CD14-positive monocyte (primary cell): ENCODE data around the gene TEX36. TPM values are rescaled to one million over a fixed set of nuclear protein-coding genes. Genes with fewer than 3 reads are reported as not detected.
"Not testable (repeated sequence)": the region's sequence is repeated elsewhere in the genome, so short reads cannot be mapped to it uniquely, and the experiment has no call there.

Source experiments
- DNase-seq, 3 donors: peaks; one replicate each; pipeline ENCODE4 v3.0.0-alpha.2; 2011 to 2022
- H2AFZ ChIP-seq: 2 replicates; pipeline ENCODE4 v1.6.0; 2012; ENCODE audit warnings: mild to moderate bottlenecking, low read depth, low read length, inconsistent platforms; ENCODE audit not compliant: insufficient read depth, poor library complexity, severe bottlenecking
- H3K27ac ChIP-seq, 2 donors: 1 replicate in 1 of 2; 2 replicates in 1 of 2; pipeline ENCODE4 v1.5.1; 2012 to 2013; ENCODE audit warnings: low read length in 2 of 2, control low read depth in 1 of 2, inconsistent platforms in 1 of 2, low read depth in 1 of 2, mild to moderate bottlenecking in 1 of 2
- H3K27me3 ChIP-seq, 2 donors: one replicate each; pipeline versions ENCODE4 v1.6.0 to v1.6.1; 2011 to 2013; ENCODE audit warnings: low read length in 2 of 2; ENCODE audit not compliant: control insufficient read depth in 2 of 2, insufficient read depth in 2 of 2
- H3K36me3 ChIP-seq, 2 donors: replicated peaks in 1 of 2; 1 replicate in 1 of 2; 2 replicates in 1 of 2; pipeline versions ENCODE4 v1.5.1 to v1.6.1; 2012 to 2013; ENCODE audit warnings: low read length in 2 of 2, control low read depth in 1 of 2, inconsistent platforms in 1 of 2, mild to moderate bottlenecking in 1 of 2; ENCODE audit not compliant: insufficient read depth in 2 of 2, control insufficient read depth in 1 of 2
- H3K4me1 ChIP-seq, 2 donors: 1 replicate in 1 of 2; 2 replicates in 1 of 2; pipeline versions ENCODE4 v1.5.1 to v1.6.1; 2012 to 2013; ENCODE audit warnings: low read length in 2 of 2, control low read depth in 1 of 2, inconsistent platforms in 1 of 2, mild to moderate bottlenecking in 1 of 2, moderate library complexity in 1 of 2; ENCODE audit not compliant: insufficient read depth in 2 of 2, control insufficient read depth in 1 of 2
- H3K4me2 ChIP-seq: replicated peaks from 2 replicates; pipeline ENCODE3; 2012; ENCODE audit warnings: low read length, moderate library complexity, mild to moderate bottlenecking; ENCODE audit not compliant: poor library complexity, severe bottlenecking; ENCODE audit errors: extremely low read depth
- H3K4me3 ChIP-seq, 3 experiments: fragments of 200-600 bp in 1 of 3; sonication (generic) in 1 of 3; replicated peaks in 1 of 3; 1 replicate in 2 of 3; 2 replicates in 1 of 3; pipeline ENCODE4 v1.5.1; 2011 to 2013; ENCODE audit warnings: low read length in 3 of 3, mild to moderate bottlenecking in 3 of 3, control low read depth in 2 of 3, low read depth in 2 of 3, inconsistent platforms in 1 of 3, moderate library complexity in 1 of 3
- H3K79me2 ChIP-seq: 2 replicates; pipeline ENCODE4 v1.6.0; 2012; ENCODE audit warnings: mild to moderate bottlenecking, control low read depth, inconsistent platforms, low read length, moderate library complexity; ENCODE audit not compliant: insufficient read depth
- H3K9ac ChIP-seq: 2 replicates; pipeline ENCODE4 v1.6.0; 2017; ENCODE audit warnings: low read length, mild to moderate bottlenecking; ENCODE audit not compliant: insufficient read depth, poor library complexity, severe bottlenecking
- H3K9me3 ChIP-seq, 2 donors: replicated peaks in 1 of 2; 1 replicate in 1 of 2; 2 replicates in 1 of 2; pipeline versions ENCODE4 v1.5.1 to v1.6.1; 2012 to 2013; ENCODE audit warnings: low read length in 2 of 2, control low read depth in 1 of 2; ENCODE audit not compliant: control insufficient read depth in 1 of 2, insufficient read depth in 1 of 2
- H4K20me1 ChIP-seq: 2 replicates; pipeline ENCODE4 v1.6.0; 2012; ENCODE audit warnings: mild to moderate bottlenecking, low read length, control low read depth, moderate library complexity; ENCODE audit not compliant: insufficient read depth
- H3K27ac Mint-ChIP-seq, 7 donors: one replicate each; pipeline ENCODE4 v1.8.0; 2020; ENCODE audit warnings: mild to moderate bottlenecking in 7 of 7, mixed read lengths in 7 of 7, moderate library complexity in 6 of 7, inconsistent platforms in 2 of 7
- H3K27me3 Mint-ChIP-seq, 3 donors: one replicate each; pipeline ENCODE4 v1.8.0; 2021 to 2022; ENCODE audit warnings: low read depth in 3 of 3, mild to moderate bottlenecking in 3 of 3, mixed read lengths in 3 of 3, moderate library complexity in 3 of 3, inconsistent platforms in 1 of 3
- H3K36me3 Mint-ChIP-seq, 2 donors: one replicate each; pipeline ENCODE4 v1.8.0; 2020; ENCODE audit warnings: mixed read lengths in 2 of 2, inconsistent platforms in 1 of 2, mild to moderate bottlenecking in 1 of 2
- H3K4me1 Mint-ChIP-seq: one replicate; pipeline ENCODE4 v1.8.0; 2020; ENCODE audit warnings: mild to moderate bottlenecking, mixed read lengths
- H3K4me3 Mint-ChIP-seq, 2 donors: one replicate each; pipeline ENCODE4 v1.8.0; 2020; ENCODE audit warnings: mild to moderate bottlenecking in 2 of 2, mixed read lengths in 2 of 2, moderate library complexity in 1 of 2
- H3K9me3 Mint-ChIP-seq, 7 donors: one replicate each; pipeline ENCODE4 v1.8.0; 2020 to 2022; ENCODE audit warnings: mixed read lengths in 7 of 7, mild to moderate bottlenecking in 6 of 7, moderate library complexity in 6 of 7, inconsistent platforms in 2 of 7
- WGBS: methylation state at CpG from one replicate; pipeline ENCODE4 v1.1.5; 2013; ENCODE audit warnings: missing lambda C conversion rate; ENCODE audit not compliant: insufficient coverage; 5-methylcytosine and 5-hydroxymethylcytosine counted together
- intact Hi-C, 2 donors: fragments of 100-400 bp; cut with micrococcal nuclease; formaldehyde crosslinking; loops; one replicate each; pipeline versions ENCODE4 v1.15.0 to v1.15.1; 2023
- polyA plus RNA-seq, 3 donors: library from polyadenylated mRNA; depleted of rRNA in 1 of 3; unstranded in 2 of 3; stranded (reverse) in 1 of 3; fragments of 300-500 nt in 2 of 3; fragments of >200 nt in 1 of 3; fragmentation: Illumina TruSeq in 2 of 3; gene quantifications; 1 replicate in 2 of 3; 2 replicates in 1 of 3; pipeline ENCODE4 v1.2.3, GENCODE V29; 2012 to 2021
- TF ChIP-seq, protein P1 (sequence below): fragments of 200-600 bp; IDR thresholded peaks from one replicate; pipeline ENCODE4 v1.8.0; 2022; ENCODE audit warnings: antibody characterized with exemption, mild to moderate bottlenecking

TEX36 gene
- polyA plus RNA-seq, 3 donors, result not detected

DNA sequence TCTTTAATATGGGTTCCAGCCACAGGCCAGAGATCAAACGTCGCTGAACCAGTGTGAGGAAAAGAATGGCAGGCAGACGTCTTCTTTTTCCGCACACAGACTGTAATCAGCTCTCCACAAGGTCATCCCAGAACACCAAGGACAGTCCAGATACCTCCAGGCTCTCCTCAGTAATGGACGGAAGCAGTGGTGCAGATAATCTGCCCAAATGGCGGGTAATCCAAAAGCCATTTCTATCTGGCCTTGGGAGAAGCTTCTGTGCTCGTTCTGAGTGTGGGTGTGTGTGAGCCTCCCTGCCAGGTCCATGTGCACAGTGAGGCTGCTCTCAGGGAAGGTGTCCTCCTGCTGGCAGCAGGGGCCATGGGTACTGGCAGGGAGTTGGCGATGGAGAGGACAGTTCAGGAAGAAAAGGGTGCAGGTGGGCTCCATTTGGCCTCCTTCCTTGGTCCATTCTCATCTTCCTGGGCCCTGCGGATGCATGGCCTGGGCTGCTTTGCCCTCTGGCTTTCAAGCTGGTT, 15.6 kb upstream of the TEX36 start:
- Mint-ChIP-seq H3K27me3 (peaks cover 0 to 9% (median 1%) of the 10 kb centered on the region in 3 donors), H3K4me3 (no peak overlapping the region), H3K9me3 (peaks cover 0 to 10% (median 5%) of the 10 kb centered on the region in 7 donors), H3K4me1 (peaks cover 9% of the 10 kb centered on the region), H3K36me3 (no peaks in the 10 kb centered on the region), H3K27ac (peak overlapping the region in 1 of 7 donors; percentile 34)
- Histone ChIP-seq H3K4me1 (no peaks in the 10 kb centered on the region), H3K9me3 (no peaks in the 10 kb centered on the region), H3K27me3 (no peaks in the 10 kb centered on the region), H4K20me1 (no peaks in the 10 kb centered on the region), H3K9ac (no peak overlapping the region), H3K4me3 (no peak overlapping the region), H3K27ac (no peak overlapping the region), H3K36me3 (no peaks in the 10 kb centered on the region), H3K4me2 (no peak overlapping the region), H2AFZ (no peak overlapping the region), H3K79me2 (no peaks in the 10 kb centered on the region)
- DNase-seq, result no peak
- 96% methylated on average over 5 of the region's 9 CpGs for WGBS
- TF ChIP-seq, protein P1, sequence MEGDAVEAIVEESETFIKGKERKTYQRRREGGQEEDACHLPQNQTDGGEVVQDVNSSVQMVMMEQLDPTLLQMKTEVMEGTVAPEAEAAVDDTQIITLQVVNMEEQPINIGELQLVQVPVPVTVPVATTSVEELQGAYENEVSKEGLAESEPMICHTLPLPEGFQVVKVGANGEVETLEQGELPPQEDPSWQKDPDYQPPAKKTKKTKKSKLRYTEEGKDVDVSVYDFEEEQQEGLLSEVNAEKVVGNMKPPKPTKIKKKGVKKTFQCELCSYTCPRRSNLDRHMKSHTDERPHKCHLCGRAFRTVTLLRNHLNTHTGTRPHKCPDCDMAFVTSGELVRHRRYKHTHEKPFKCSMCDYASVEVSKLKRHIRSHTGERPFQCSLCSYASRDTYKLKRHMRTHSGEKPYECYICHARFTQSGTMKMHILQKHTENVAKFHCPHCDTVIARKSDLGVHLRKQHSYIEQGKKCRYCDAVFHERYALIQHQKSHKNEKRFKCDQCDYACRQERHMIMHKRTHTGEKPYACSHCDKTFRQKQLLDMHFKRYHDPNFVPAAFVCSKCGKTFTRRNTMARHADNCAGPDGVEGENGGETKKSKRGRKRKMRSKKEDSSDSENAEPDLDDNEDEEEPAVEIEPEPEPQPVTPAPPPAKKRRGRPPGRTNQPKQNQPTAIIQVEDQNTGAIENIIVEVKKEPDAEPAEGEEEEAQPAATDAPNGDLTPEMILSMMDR, result no peak
- intact Hi-C loops, result no loop called here

DNA sequence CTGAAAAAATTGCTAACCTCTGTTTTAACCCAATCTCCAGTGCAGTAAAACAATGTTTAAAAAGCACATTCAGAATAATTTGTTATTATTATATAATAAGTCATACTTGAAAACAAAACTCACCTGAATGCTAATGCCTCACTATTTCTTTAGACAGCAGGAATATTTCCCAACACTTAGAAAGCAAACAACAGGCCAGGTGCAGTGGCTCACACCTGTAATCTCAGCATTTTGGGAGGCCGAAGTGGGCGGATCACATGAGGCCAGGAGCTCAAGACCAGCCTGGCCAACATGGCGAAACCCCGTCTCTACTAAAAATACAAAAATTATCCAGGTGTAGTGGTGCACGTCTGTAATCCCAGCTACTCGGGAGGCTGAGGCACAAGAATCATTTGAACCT, 13.9 kb upstream of the TEX36 start:
- H4K20me1 ChIP-seq, H3K36me3 Mint-ChIP-seq, H3K27me3 ChIP-seq, H3K9ac ChIP-seq, intact Hi-C loops, H3K27me3 Mint-ChIP-seq, H3K27ac Mint-ChIP-seq, H3K9me3 ChIP-seq, H3K79me2 ChIP-seq, H3K4me1 ChIP-seq, DNase-seq, H3K4me1 Mint-ChIP-seq, H3K36me3 ChIP-seq, H3K4me3 ChIP-seq, H3K4me3 Mint-ChIP-seq, H3K27ac ChIP-seq, H2AFZ ChIP-seq, H3K4me2 ChIP-seq, H3K9me3 Mint-ChIP-seq: not testable (repeated sequence)
- 100% methylated on average over 2 of the region's 6 CpGs for WGBS
